Activated T-cell treated with anti-CD3 and anti-CD28 coated beads, Interleukin-2, amount 50 U/mL, for 4 hours (primary cell): ENCODE data around the gene PIGS. TPM values are rescaled to one million over a fixed set of nuclear protein-coding genes. Genes with fewer than 3 reads are reported as not detected.

Source experiments
- ATAC-seq, 2 donors: fragments of 200-7000 bp; cut with Tn5 transposase; one replicate each; pipeline ENCODE4 v1.10.0; 2021
- DNase-seq: peaks from one replicate; pipeline ENCODE4 v3.0.0-alpha.2; 2020
- H3K27me3 Mint-ChIP-seq: one replicate; pipeline ENCODE4 v1.8.0; 2021; ENCODE audit warnings: low read depth, mixed read lengths
- H3K36me3 Mint-ChIP-seq: one replicate; pipeline ENCODE4 v1.8.0; 2022; ENCODE audit warnings: mixed read lengths; ENCODE audit not compliant: insufficient read depth
- H3K4me1 Mint-ChIP-seq: one replicate; pipeline ENCODE4 v1.8.0; 2021; ENCODE audit warnings: low read depth, mixed read lengths
- H3K4me3 Mint-ChIP-seq: one replicate; pipeline ENCODE4 v1.8.0; 2021; ENCODE audit warnings: mild to moderate bottlenecking, moderate library complexity, mixed read lengths
- H3K9me3 Mint-ChIP-seq: one replicate; pipeline ENCODE4 v1.8.0; 2021; ENCODE audit warnings: mixed read lengths
- total RNA-seq, 3 donors: library from RNA; stranded (reverse); gene quantifications; one replicate each; pipeline ENCODE4 v1.2.1, GENCODE V29; 2021

PIGS gene
- total RNA-seq, 3 donors from 2014 or later: 47.0 to 49.9 (median 48.3) TPM

GRCh38 chr17:28573966-28574480, 2.7 kb upstream of the PIGS start:
- H3K9me3 Mint-ChIP-seq: no peaks in the 10 kb centered on the region
- no peak overlapping the region for H3K4me3 Mint-ChIP-seq
- peaks cover 49% of the 10 kb centered on the region for H3K4me1 Mint-ChIP-seq
- H3K27me3 Mint-ChIP-seq: no peaks in the 10 kb centered on the region
- H3K36me3 Mint-ChIP-seq: no peaks in the 10 kb centered on the region
- DNase-seq (no peak), ATAC-seq (no peak)

GRCh38 chr17:28573521-28573920, 2.2 kb upstream of the PIGS start:
- Mint-ChIP-seq H3K4me1 (peaks cover 51% of the 10 kb centered on the region), H3K9me3 (no peaks in the 10 kb centered on the region), H3K4me3 (no peak overlapping the region), H3K27me3 (no peaks in the 10 kb centered on the region), H3K36me3 (peaks cover under 1% of the 10 kb centered on the region)
- DNase-seq (no peak), ATAC-seq (no peak)

GRCh38 chr17:28573040-28573380, 1.7 kb upstream of the PIGS start:
- ATAC-seq (no peak), DNase-seq (no peak)
- no peak overlapping the region for H3K4me3 Mint-ChIP-seq
- H3K9me3 Mint-ChIP-seq: no peaks in the 10 kb centered on the region
- peaks cover 54% of the 10 kb centered on the region for H3K4me1 Mint-ChIP-seq
- no peaks in the 10 kb centered on the region for H3K27me3 Mint-ChIP-seq
- H3K36me3 Mint-ChIP-seq: peaks cover 4% of the 10 kb centered on the region

GRCh38 chr17:28572259-28573039, 1.1 kb upstream of the PIGS start:
- ATAC-seq (no peak), DNase-seq (no peak)
- Mint-ChIP-seq H3K9me3 (no peaks in the 10 kb centered on the region), H3K4me1 (peaks cover 60% of the 10 kb centered on the region), H3K4me3 (peak overlapping the region; percentile 97), H3K27me3 (no peaks in the 10 kb centered on the region), H3K36me3 (peaks cover 4% of the 10 kb centered on the region)

GRCh38 chr17:28570716-28571360, 486 bp downstream of the PIGS start:
- no peaks in the 10 kb centered on the region for H3K9me3 Mint-ChIP-seq
- ATAC-seq (peak; percentile 65 to 67), DNase-seq (peak; percentile 34)
- H3K27me3 Mint-ChIP-seq: no peaks in the 10 kb centered on the region
- H3K36me3 Mint-ChIP-seq: peaks cover 7% of the 10 kb centered on the region
- H3K4me3 Mint-ChIP-seq: peak overlapping the region; percentile 97
- peaks cover 50% of the 10 kb centered on the region for H3K4me1 Mint-ChIP-seq

GRCh38 chr17:28569446-28569845, 1.9 kb downstream of the PIGS start:
- ATAC-seq: no peak
- Mint-ChIP-seq H3K4me3 (peak overlapping the region; percentile 97), H3K27me3 (no peaks in the 10 kb centered on the region), H3K4me1 (peaks cover 56% of the 10 kb centered on the region), H3K36me3 (peaks cover 11% of the 10 kb centered on the region), H3K9me3 (no peaks in the 10 kb centered on the region)
- DNase-seq: no peak

- Mint-ChIP-seq H3K9me3 (no peaks in the 10 kb centered on the region), H3K27me3 (no peaks in the 10 kb centered on the region), H3K4me3 (no peak overlapping the region), H3K36me3 (peaks cover 16% of the 10 kb centered on the region), H3K4me1 (peaks cover 48% of the 10 kb centered on the region)
- ATAC-seq (no peak), DNase-seq (no peak)
Observed at GRCh38 chr17:28567604-28568003, 3.7 kb downstream of the PIGS start.

GRCh38 chr17:28563475-28563874, 7.8 kb downstream of the PIGS start:
- Mint-ChIP-seq H3K9me3 (no peaks in the 10 kb centered on the region), H3K4me3 (no peak overlapping the region)

GRCh38 chr17:28555022-28555421, 16.3 kb downstream of the PIGS start:
- Mint-ChIP-seq H3K9me3 (no peaks in the 10 kb centered on the region), H3K27me3 (no peaks in the 10 kb centered on the region), H3K36me3 (peaks cover 45% of the 10 kb centered on the region), H3K4me1 (peaks cover 27% of the 10 kb centered on the region), H3K4me3 (no peak overlapping the region)
- no peak for DNase-seq
- no peak for ATAC-seq

More at GRCh38 chr17:28563475-28563874, 7.8 kb downstream of the PIGS start:
- Mint-ChIP-seq H3K4me1 (peaks cover 21% of the 10 kb centered on the region), H3K36me3 (peaks cover 29% of the 10 kb centered on the region), H3K27me3 (no peaks in the 10 kb centered on the region)
- no peak for ATAC-seq
- no peak for DNase-seq

- Mint-ChIP-seq H3K36me3 (peaks cover 40% of the 10 kb centered on the region), H3K4me1 (peaks cover 32% of the 10 kb centered on the region), H3K4me3 (no peak overlapping the region), H3K27me3 (no peaks in the 10 kb centered on the region), H3K9me3 (no peaks in the 10 kb centered on the region)
- DNase-seq (no peak), ATAC-seq (no peak)
Observed at GRCh38 chr17:28554565-28554964, 16.8 kb downstream of the PIGS start.

GRCh38 chr17:28553000-28553505, 18.3 kb downstream of the PIGS start:
- Mint-ChIP-seq H3K4me3 (peak overlapping the region; percentile 91), H3K4me1 (peaks cover 47% of the 10 kb centered on the region), H3K27me3 (no peaks in the 10 kb centered on the region), H3K36me3 (peaks cover 35% of the 10 kb centered on the region), H3K9me3 (no peaks in the 10 kb centered on the region)
- ATAC-seq: no peak
- no peak for DNase-seq

GRCh38 chr17:28552176-28552999, 18.9 kb downstream of the PIGS start, which contains the start of gene UNC119:
Gene UNC119 (minus strand): TSS chr17:28552624. CDS start chr17:28552557, 67 bp downstream.
- H3K4me3 Mint-ChIP-seq: peak within 1 kb of the TSS; percentile 91
- DNase-seq (peak; percentile 74), ATAC-seq (peak; percentile 90 to 91)
- H3K27me3 Mint-ChIP-seq: no peaks in the 10 kb centered on the region
- H3K4me1 Mint-ChIP-seq: peaks cover 52% of the 10 kb centered on the region
- peaks cover 31% of the 10 kb centered on the region for H3K36me3 Mint-ChIP-seq
- no peaks in the 10 kb centered on the region for H3K9me3 Mint-ChIP-seq

GRCh38 chr17:28551421-28552175, 19.7 kb downstream of the PIGS start:
- peaks cover 53% of the 10 kb centered on the region for H3K4me1 Mint-ChIP-seq
- no peaks in the 10 kb centered on the region for H3K9me3 Mint-ChIP-seq
- H3K36me3 Mint-ChIP-seq: peaks cover 24% of the 10 kb centered on the region
- peak overlapping the region; percentile 91 for H3K4me3 Mint-ChIP-seq
- no peaks in the 10 kb centered on the region for H3K27me3 Mint-ChIP-seq
- DNase-seq: no peak
- ATAC-seq: no peak
